DOHH2 (cell line): Measurements from ENCODE around the gene MACROD2.

ENCODE experiments used
- H3F3A ChIP-seq: fragments of 200-600 bp; sonication (generic), shearing (Covaris generic); 2 replicates; pipeline ENCODE4 v1.6.0; 2016; ENCODE audit warnings: antibody characterized with exemption, mild to moderate bottlenecking; ENCODE audit not compliant: control insufficient read depth, insufficient read depth
- H3K27ac ChIP-seq: fragments of 200-600 bp; sonication (generic); 2 replicates; pipeline ENCODE4 v1.5.1; 2014; ENCODE audit warnings: low read depth, mild to moderate bottlenecking, low read length, moderate library complexity
- H3K27me3 ChIP-seq: fragments of 200-600 bp; sonication (generic); 2 replicates; pipeline ENCODE4 v1.6.1; 2014; ENCODE audit warnings: mild to moderate bottlenecking, low read length, mixed read lengths; ENCODE audit not compliant: control insufficient read depth
- H3K36me3 ChIP-seq: fragments of 200-600 bp; sonication (generic); 2 replicates; pipeline ENCODE4 v1.6.1; 2014; ENCODE audit warnings: mild to moderate bottlenecking, low read length, moderate library complexity, mixed read lengths; ENCODE audit not compliant: control insufficient read depth
- H3K4me1 ChIP-seq: fragments of 200-600 bp; sonication (generic); 2 replicates; pipeline ENCODE4 v1.6.1; 2014; ENCODE audit warnings: mild to moderate bottlenecking, low read length, mixed read lengths; ENCODE audit not compliant: control insufficient read depth
- H3K4me2 ChIP-seq: fragments of 200-600 bp; sonication (generic); 2 replicates; pipeline ENCODE4 v1.6.0; 2014; ENCODE audit warnings: mild to moderate bottlenecking, low read length, moderate library complexity
- H3K4me3 ChIP-seq: fragments of 200-600 bp; sonication (generic); 2 replicates; pipeline ENCODE4 v1.5.1; 2014; ENCODE audit warnings: mild to moderate bottlenecking, low read length, mixed read lengths
- H3K79me2 ChIP-seq: fragments of 200-600 bp; sonication (generic); 2 replicates; pipeline ENCODE4 v1.6.1; 2014; ENCODE audit warnings: mild to moderate bottlenecking, low read length, mixed read lengths; ENCODE audit not compliant: control insufficient read depth
- H3K9me2 ChIP-seq: fragments of 200-600 bp; sonication (generic); replicated peaks from 2 replicates; pipeline ENCODE4 v1.6.1; 2014; ENCODE audit warnings: mild to moderate bottlenecking, low read length, mixed read lengths; ENCODE audit not compliant: control insufficient read depth
- H3K9me3 ChIP-seq: fragments of 200-600 bp; sonication (generic); 2 replicates; pipeline ENCODE4 v1.6.1; 2014; ENCODE audit warnings: antibody characterized with exemption, low read length, mixed read lengths; ENCODE audit not compliant: control insufficient read depth, insufficient read depth
- H4K20me1 ChIP-seq: fragments of 200-600 bp; sonication (generic); 2 replicates; pipeline ENCODE4 v1.6.0; 2014; ENCODE audit warnings: low read depth, mild to moderate bottlenecking, antibody characterized with exemption, low read length, moderate library complexity; ENCODE audit not compliant: control insufficient read depth, insufficient read depth
- EZH2phosphoT487 ChIP-seq: fragments of 200-600 bp; sonication (generic); IDR thresholded peaks from 2 replicates; pipeline ENCODE4 v1.6.1; 2017; ENCODE audit warnings: borderline replicate concordance, mild to moderate bottlenecking, antibody characterized with exemption, low read length, moderate library complexity, mixed read lengths
- TF ChIP-seq, protein P1 (sequence below): fragments of 200-600 bp; sonication (generic); IDR thresholded peaks from one replicate; pipeline ENCODE4 v1.5.1; 2014; ENCODE audit warnings: antibody characterized with exemption, mild to moderate bottlenecking, low read depth, low read length; ENCODE audit not compliant: poor library complexity, severe bottlenecking

The MACROD2 gene

DNA sequence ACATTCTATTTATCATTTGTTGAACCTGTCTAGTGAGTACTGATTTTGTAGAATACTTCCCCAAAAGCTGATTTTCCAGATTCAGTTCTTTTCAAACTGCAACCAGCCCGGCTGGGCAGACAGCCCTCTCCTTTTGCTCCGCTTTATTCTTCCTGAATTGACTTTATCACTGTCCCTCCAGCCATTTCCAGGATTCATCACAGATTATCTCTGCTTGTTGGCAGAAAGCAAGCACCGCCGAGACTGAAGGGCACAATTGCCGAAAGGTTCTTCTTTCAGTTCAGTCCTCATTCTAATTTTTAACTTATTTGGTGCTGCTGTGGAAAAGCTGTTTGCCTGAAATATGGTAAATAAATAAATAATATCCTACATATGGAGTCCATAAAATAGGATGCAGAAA is 711.2 kb downstream of the MACROD2 start:
- TF ChIP-seq, protein P1, sequence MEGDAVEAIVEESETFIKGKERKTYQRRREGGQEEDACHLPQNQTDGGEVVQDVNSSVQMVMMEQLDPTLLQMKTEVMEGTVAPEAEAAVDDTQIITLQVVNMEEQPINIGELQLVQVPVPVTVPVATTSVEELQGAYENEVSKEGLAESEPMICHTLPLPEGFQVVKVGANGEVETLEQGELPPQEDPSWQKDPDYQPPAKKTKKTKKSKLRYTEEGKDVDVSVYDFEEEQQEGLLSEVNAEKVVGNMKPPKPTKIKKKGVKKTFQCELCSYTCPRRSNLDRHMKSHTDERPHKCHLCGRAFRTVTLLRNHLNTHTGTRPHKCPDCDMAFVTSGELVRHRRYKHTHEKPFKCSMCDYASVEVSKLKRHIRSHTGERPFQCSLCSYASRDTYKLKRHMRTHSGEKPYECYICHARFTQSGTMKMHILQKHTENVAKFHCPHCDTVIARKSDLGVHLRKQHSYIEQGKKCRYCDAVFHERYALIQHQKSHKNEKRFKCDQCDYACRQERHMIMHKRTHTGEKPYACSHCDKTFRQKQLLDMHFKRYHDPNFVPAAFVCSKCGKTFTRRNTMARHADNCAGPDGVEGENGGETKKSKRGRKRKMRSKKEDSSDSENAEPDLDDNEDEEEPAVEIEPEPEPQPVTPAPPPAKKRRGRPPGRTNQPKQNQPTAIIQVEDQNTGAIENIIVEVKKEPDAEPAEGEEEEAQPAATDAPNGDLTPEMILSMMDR, result no peak
- no peak for TF ChIP-seq EZH2phosphoT487
- Histone ChIP-seq H3K36me3 (no peaks in the 10 kb centered on the region), H3K4me2 (no peak overlapping the region), H3K4me1 (no peaks in the 10 kb centered on the region), H4K20me1 (no peaks in the 10 kb centered on the region), H3K27ac (no peak overlapping the region), H3K79me2 (no peaks in the 10 kb centered on the region), H3K9me3 (no peaks in the 10 kb centered on the region), H3F3A (no peaks in the 10 kb centered on the region), H3K27me3 (no peaks in the 10 kb centered on the region), H3K4me3 (no peak overlapping the region), H3K9me2 (no peaks in the 10 kb centered on the region)

DNA sequence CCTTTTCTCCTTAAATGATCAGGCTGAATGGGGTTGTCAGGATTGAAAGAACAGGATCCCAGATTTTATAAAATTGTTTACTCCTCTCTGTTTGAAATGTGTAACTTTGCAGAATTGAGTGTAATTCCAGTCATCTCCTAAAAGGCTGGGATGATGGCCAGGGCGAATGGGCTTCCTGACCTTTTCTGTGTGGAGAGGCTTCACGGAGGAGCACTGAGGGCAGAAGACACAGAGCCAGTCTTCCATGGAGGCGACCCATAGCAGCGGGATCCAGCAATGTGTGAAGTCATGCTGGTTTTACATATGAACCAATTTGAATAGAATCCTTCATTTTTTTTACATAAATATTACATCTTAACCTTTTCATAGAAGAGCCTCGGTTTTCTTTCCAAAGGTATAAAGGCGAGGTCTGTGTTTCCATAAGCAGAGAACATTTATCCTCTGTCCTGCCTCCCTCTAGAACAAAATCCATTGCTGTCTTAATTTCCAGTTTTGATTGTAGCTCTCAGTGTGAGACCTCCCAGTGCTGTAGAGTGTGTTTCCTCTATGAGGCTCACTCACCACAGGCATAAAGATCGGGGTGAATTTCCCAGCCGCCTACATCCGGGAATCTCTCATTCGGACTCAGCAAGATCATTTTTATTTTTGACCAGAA is 711.8 kb downstream of the MACROD2 start:
- H3K4me3 ChIP-seq, result no peak overlapping the region

DNA sequence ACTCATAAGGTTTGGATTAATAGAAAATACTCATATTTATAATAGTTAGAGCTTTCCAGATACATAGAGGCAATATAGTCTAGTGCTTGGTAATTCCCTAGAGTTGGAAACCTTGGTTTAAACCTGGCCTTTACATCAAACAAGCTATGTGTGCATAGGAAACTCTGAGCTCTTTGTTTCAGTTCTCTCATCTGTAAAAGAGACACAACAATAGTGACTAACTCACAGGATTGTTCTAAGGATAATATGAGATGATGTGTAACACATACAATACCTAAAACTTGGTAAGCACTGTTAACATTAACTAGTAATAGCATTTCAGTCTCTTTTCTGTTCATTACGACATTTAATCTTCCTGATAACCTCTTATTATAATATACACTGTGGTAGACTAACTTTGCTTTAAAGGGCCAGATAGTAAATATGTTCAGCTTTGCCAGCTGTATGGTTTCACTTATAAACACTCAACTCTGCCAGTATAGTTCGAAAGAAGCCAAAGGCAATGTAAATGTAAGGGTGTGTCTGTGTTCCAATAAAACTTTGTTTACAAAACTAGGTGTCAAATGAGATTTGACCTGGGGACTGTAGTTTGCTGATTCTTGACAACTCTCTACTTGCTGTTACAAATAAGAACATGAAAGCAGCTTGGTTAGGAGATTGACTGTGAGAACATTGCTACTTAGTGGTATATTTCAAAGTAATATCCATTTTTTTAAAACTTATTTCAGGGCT is 712.7 kb downstream of the MACROD2 start:
- TF ChIP-seq EZH2phosphoT487, result no peak
- TF ChIP-seq, protein P1, result no peak
- Histone ChIP-seq H3K9me2 (no peaks in the 10 kb centered on the region; the same call in 1 of the 2 replicates), H3K4me3 (no peak overlapping the region), H3K9me3 (no peaks in the 10 kb centered on the region), H3K27ac (no peak overlapping the region), H3K4me2 (no peak overlapping the region), H4K20me1 (no peaks in the 10 kb centered on the region), H3K27me3 (no peaks in the 10 kb centered on the region), H3K79me2 (no peaks in the 10 kb centered on the region), H3F3A (no peaks in the 10 kb centered on the region), H3K4me1 (no peaks in the 10 kb centered on the region), H3K36me3 (no peaks in the 10 kb centered on the region)

More for the DNA sequence above, 711.8 kb downstream of the MACROD2 start:
- Histone ChIP-seq H3K27me3 (no peaks in the 10 kb centered on the region), H3K36me3 (no peaks in the 10 kb centered on the region), H3K79me2 (no peaks in the 10 kb centered on the region), H3K4me2 (no peak overlapping the region), H4K20me1 (no peaks in the 10 kb centered on the region), H3K4me1 (no peaks in the 10 kb centered on the region), H3K27ac (no peak overlapping the region), H3K9me2 (no peaks in the 10 kb centered on the region), H3F3A (no peaks in the 10 kb centered on the region), H3K9me3 (no peaks in the 10 kb centered on the region)
- TF ChIP-seq, protein P1, result no peak
